Measurements from ENCODE around the gene CARF. TPM values are rescaled to one million over a fixed set of nuclear protein-coding genes. Genes with fewer than 3 reads are reported as not detected.
"Not testable (repeated sequence)": the region's sequence is repeated elsewhere in the genome, so short reads cannot be mapped to it uniquely, and the experiment has no call there.

CARF gene
- total and polyA plus RNA-seq, 2 donors (not counting 3 experiments of a cell fraction or from before 2014, with no cell fraction given), result 1.0 to 3.7 TPM

DNA sequence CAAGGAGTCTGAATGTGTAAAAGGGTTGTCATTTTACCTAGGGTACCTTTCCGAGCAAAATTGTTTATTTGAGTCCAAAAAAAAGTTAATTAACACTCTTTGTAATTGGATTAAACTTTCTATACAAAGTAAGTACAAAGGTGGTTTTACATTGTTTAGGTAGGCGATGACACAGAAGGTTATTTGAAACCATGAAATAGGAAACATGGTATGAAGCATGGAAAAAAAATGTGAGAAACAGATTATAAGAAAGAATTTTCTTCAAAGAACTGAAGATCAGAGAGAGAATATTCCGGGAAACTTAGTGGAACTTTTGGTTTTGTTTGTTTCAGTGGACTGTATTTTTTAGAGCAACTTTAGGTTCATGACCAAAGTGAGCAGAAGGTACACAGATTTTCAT is 32.7 kb downstream of the CARF start:
- Histone ChIP-seq H3K36me3 (ENCODE audit: control insufficient read depth in 2 of 2, extremely low read depth in 1 of 2, insufficient read depth in 2 of 2, low read length in 2 of 2) (no peaks in the 10 kb centered on the region), H4K20me1 (replicated peaks; ENCODE audit: control insufficient read depth, extremely low read depth, insufficient read depth, low read length) (no peaks in the 10 kb centered on the region), H3K9me3 (replicated peaks; ENCODE audit: control insufficient read depth, insufficient read depth, low read length) (no peaks in the 10 kb centered on the region), H3K4me3 (replicated peaks in 1 of 3; ENCODE audit: insufficient read depth in 1 of 3, low read depth in 1 of 3, low read length in 3 of 3) (no peak overlapping the region), H3K9ac (replicated peaks; ENCODE audit: extremely low read depth, insufficient read depth, low read length) (no peak overlapping the region), H2AFZ (ENCODE audit: low read depth, low read length) (no peak overlapping the region), H3K27me3 (ENCODE audit: control insufficient read depth in 2 of 2, insufficient read depth in 2 of 2, low read length in 2 of 2) (no peaks in the 10 kb centered on the region), H3K9me1 (replicated peaks; ENCODE audit: control insufficient read depth, extremely low read depth, insufficient read depth, low read length) (no peaks in the 10 kb centered on the region), H3K79me2 (ENCODE audit: control insufficient read depth, insufficient read depth, low read length) (no peaks in the 10 kb centered on the region), H3K27ac (ENCODE audit: insufficient read depth, low read depth, low read length) (no peak overlapping the region), H3K4me2 (ENCODE audit: insufficient read depth, low read length) (no peak overlapping the region), H3K4me1 (ENCODE audit: control insufficient read depth, extremely low read depth, insufficient read depth, low read length) (no peaks in the 10 kb centered on the region)
- BruUV-seq (replicated peaks), result no TSS peak
- ChIA-PET CTCF (interaction anchor here (0.8 kb wide), 1 partner anchor 9 kb away, joined by 3 read pairs; no protein-coding TSS in a partner anchor), POLR2A (no interaction called here)
- DNase-seq (ENCODE audit: low read depth, low spot score) (no peak), FAIRE-seq (no peak)
- TF ChIP-seq MYC (IDR thresholded peaks at IDR 0.05; ENCODE audit: low read depth, low read length), result no peak
- intact Hi-C loops (cut with micrococcal nuclease), result no loop called here
- dilution Hi-C loops (cut with MboI; ENCODE audit: extremely low pct_ligation_motif_present, low sequenced_read_pairs), result no loop called here

DNA sequence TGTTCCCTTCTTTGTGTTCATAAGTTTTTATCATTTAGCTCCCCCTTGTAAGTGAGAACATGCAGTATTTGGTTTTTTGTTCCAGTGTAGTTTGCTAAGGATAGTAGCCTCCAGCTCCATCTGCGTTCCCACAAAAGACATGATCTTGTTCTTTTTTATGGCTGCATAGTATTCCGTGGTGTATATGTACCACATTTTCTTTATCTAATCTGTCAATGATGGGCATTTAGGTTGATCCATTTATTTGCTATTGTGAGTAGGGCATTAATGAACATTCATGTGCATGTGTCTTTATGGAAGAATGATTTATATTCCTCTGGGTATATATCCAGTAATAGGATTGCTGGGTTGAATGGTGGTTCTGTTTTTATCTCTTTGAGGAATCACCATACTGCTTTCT is 33.4 kb downstream of the CARF start:
- BruUV-seq (replicated peaks), result no TSS peak
- no peak overlapping the region for H3K4me3 ChIP-seq (replicated peaks in 1 of 3; ENCODE audit: insufficient read depth in 1 of 3, low read depth in 1 of 3, low read length in 3 of 3)
- H3K27ac ChIP-seq (ENCODE audit: insufficient read depth, low read depth, low read length), result no peak overlapping the region
- H3K27me3 ChIP-seq (ENCODE audit: control insufficient read depth in 2 of 2, insufficient read depth in 2 of 2, low read length in 2 of 2), result no peaks in the 10 kb centered on the region
- CTCF ChIA-PET, result interaction anchor here (0.8 kb wide), 1 partner anchor 9 kb away, joined by 3 read pairs; no protein-coding TSS in a partner anchor
- POLR2A ChIA-PET, result no interaction called here
- dilution Hi-C loops (cut with MboI; ENCODE audit: extremely low pct_ligation_motif_present, low sequenced_read_pairs), result no loop called here
- H3K36me3 ChIP-seq (ENCODE audit: control insufficient read depth in 2 of 2, extremely low read depth in 1 of 2, insufficient read depth in 2 of 2, low read length in 2 of 2), result no peaks in the 10 kb centered on the region
- H3K4me1 ChIP-seq (ENCODE audit: control insufficient read depth, extremely low read depth, insufficient read depth, low read length), result no peaks in the 10 kb centered on the region
- no peak overlapping the region for H3K4me2 ChIP-seq (ENCODE audit: insufficient read depth, low read length)
- no peak for DNase-seq (ENCODE audit: low read depth, low spot score)
- no peak overlapping the region for H2AFZ ChIP-seq (ENCODE audit: low read depth, low read length)
- TF ChIP-seq, protein P1, sequence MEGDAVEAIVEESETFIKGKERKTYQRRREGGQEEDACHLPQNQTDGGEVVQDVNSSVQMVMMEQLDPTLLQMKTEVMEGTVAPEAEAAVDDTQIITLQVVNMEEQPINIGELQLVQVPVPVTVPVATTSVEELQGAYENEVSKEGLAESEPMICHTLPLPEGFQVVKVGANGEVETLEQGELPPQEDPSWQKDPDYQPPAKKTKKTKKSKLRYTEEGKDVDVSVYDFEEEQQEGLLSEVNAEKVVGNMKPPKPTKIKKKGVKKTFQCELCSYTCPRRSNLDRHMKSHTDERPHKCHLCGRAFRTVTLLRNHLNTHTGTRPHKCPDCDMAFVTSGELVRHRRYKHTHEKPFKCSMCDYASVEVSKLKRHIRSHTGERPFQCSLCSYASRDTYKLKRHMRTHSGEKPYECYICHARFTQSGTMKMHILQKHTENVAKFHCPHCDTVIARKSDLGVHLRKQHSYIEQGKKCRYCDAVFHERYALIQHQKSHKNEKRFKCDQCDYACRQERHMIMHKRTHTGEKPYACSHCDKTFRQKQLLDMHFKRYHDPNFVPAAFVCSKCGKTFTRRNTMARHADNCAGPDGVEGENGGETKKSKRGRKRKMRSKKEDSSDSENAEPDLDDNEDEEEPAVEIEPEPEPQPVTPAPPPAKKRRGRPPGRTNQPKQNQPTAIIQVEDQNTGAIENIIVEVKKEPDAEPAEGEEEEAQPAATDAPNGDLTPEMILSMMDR (IDR thresholded peaks at IDR 0.05; ENCODE audit: extremely low read depth in 1 of 2, insufficient read depth in 1 of 2, low read depth in 1 of 2, low read length in 2 of 2), result no peak
- no peak for TF ChIP-seq FOS (IDR thresholded peaks at IDR 0.05; ENCODE audit: borderline replicate concordance, insufficient read depth, low read length)
- no peak for TF ChIP-seq JUN (IDR thresholded peaks at IDR 0.05; ENCODE audit: borderline replicate concordance, insufficient read depth, insufficient read length, low read depth)
- no peak for TF ChIP-seq EZH2 (IDR thresholded peaks at IDR 0.05; ENCODE audit: borderline replicate concordance, low read depth, low read length, severe bottlenecking)
- TF ChIP-seq, protein P2, sequence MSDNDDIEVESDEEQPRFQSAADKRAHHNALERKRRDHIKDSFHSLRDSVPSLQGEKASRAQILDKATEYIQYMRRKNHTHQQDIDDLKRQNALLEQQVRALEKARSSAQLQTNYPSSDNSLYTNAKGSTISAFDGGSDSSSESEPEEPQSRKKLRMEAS (IDR thresholded peaks at IDR 0.05; ENCODE audit: insufficient read depth, insufficient read length), result no peak
- no peak for TF ChIP-seq POLR2AphosphoS5 (IDR thresholded peaks at IDR 0.05; ENCODE audit: insufficient read depth, low read depth, low read length)
- TF ChIP-seq MYC (IDR thresholded peaks at IDR 0.05; ENCODE audit: low read depth, low read length), result no peak
- TF ChIP-seq POLR2A (IDR thresholded peaks at IDR 0.05; ENCODE audit: low read depth, low read length), result no peak
- no peak for TF ChIP-seq GATA2 (IDR thresholded peaks at IDR 0.05; ENCODE audit: insufficient read depth, insufficient read length, low read depth, low read length)
- intact Hi-C loops (cut with micrococcal nuclease), result no loop called here
- no peak overlapping the region for H3K9ac ChIP-seq (replicated peaks; ENCODE audit: extremely low read depth, insufficient read depth, low read length)
- no peaks in the 10 kb centered on the region for H4K20me1 ChIP-seq (replicated peaks; ENCODE audit: control insufficient read depth, extremely low read depth, insufficient read depth, low read length)
- no peaks in the 10 kb centered on the region for H3K79me2 ChIP-seq (ENCODE audit: control insufficient read depth, insufficient read depth, low read length)
- no peak for FAIRE-seq
- no peaks in the 10 kb centered on the region for H3K9me1 ChIP-seq (replicated peaks; ENCODE audit: control insufficient read depth, extremely low read depth, insufficient read depth, low read length)
- H3K9me3 ChIP-seq (replicated peaks; ENCODE audit: control insufficient read depth, insufficient read depth, low read length), result no peaks in the 10 kb centered on the region

DNA sequence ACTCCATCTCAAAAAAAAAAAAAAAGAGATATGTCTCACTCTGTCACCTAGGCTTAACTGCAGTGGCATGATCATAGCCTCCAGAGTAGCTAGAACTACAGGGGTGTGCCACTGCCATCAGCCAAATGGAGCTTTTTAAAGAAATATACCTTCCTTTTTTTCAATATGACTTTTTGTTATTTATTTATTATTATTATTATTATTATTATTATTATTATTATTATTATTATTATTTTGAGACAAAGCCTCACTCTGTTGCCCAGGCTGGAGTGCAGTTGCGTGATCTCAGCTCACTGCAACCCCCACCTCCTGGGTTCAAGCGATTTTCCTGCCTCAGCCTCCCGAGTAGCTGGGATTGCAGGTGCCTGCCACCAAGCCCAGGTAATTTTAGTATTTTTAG is 37.3 kb downstream of the CARF start:
- intact Hi-C loops (cut with micrococcal nuclease); FAIRE-seq: not testable (repeated sequence)

More for the DNA sequence above, 37.3 kb downstream of the CARF start:
- H3K9me1 ChIP-seq (replicated peaks; ENCODE audit: control insufficient read depth, extremely low read depth, insufficient read depth, low read length); H3K27ac ChIP-seq (ENCODE audit: insufficient read depth, low read depth, low read length); H3K4me2 ChIP-seq (ENCODE audit: insufficient read depth, low read length); H3K4me3 ChIP-seq (replicated peaks in 1 of 3; ENCODE audit: insufficient read depth in 1 of 3, low read depth in 1 of 3, low read length in 3 of 3); H2AFZ ChIP-seq (ENCODE audit: low read depth, low read length); POLR2A ChIA-PET; H3K79me2 ChIP-seq (ENCODE audit: control insufficient read depth, insufficient read depth, low read length); H3K27me3 ChIP-seq (ENCODE audit: control insufficient read depth in 2 of 2, insufficient read depth in 2 of 2, low read length in 2 of 2); H3K9ac ChIP-seq (replicated peaks; ENCODE audit: extremely low read depth, insufficient read depth, low read length); H3K4me1 ChIP-seq (ENCODE audit: control insufficient read depth, extremely low read depth, insufficient read depth, low read length); BruUV-seq (replicated peaks); DNase-seq (ENCODE audit: low read depth, low spot score); H3K9me3 ChIP-seq (replicated peaks; ENCODE audit: control insufficient read depth, insufficient read depth, low read length); dilution Hi-C loops (cut with MboI; ENCODE audit: extremely low pct_ligation_motif_present, low sequenced_read_pairs); H3K36me3 ChIP-seq (ENCODE audit: control insufficient read depth in 2 of 2, extremely low read depth in 1 of 2, insufficient read depth in 2 of 2, low read length in 2 of 2); H4K20me1 ChIP-seq (replicated peaks; ENCODE audit: control insufficient read depth, extremely low read depth, insufficient read depth, low read length): not testable (repeated sequence)
- CTCF ChIA-PET, result interaction anchor here (1.2 kb wide), 1 partner anchor 361 kb away, joined by 3 read pairs; no protein-coding TSS in a partner anchor

Measured in endothelial cell of umbilical vein (primary cell).